ENCODE data around the gene NINJ1.

DNA sequence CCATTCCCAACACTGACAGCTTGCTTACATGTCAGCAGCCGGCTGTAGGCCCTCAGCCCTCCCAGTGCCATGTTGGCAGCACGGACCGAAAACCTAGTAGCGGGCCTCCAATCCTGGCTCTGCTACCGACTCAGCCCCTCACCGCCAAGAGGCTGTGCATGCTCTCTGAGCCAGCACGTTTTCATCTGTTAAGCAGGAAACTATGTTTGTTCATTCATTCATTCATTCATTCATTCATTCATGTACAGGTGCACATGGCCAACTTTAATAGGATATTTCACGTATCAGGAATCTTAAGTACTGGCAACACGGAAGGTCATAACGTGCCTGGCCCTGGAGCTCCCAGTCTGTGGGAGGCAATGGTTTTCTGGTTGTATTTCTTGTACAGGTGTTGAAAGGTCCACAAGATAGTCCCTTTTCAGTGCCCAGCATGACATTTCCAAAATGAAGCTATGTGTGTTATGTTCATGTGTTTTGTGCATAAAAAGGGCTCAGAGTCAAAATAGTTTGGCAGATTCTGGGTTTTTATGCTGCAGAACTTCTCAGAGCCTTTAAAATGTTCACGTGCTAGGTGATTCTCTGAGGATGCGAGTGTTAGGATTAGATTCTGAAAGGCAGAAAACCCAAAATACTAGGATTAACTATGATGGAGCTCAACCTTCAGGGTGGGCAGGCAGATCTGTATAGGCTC, 57.8 kb downstream of the NINJ1 start:
- TF ChIP-seq POLR2A (IDR thresholded peaks at IDR 0.05) (no peak), POLR2AphosphoS5 (IDR thresholded peaks at IDR 0.05) (no peak)
- TF ChIP-seq, protein P1, sequence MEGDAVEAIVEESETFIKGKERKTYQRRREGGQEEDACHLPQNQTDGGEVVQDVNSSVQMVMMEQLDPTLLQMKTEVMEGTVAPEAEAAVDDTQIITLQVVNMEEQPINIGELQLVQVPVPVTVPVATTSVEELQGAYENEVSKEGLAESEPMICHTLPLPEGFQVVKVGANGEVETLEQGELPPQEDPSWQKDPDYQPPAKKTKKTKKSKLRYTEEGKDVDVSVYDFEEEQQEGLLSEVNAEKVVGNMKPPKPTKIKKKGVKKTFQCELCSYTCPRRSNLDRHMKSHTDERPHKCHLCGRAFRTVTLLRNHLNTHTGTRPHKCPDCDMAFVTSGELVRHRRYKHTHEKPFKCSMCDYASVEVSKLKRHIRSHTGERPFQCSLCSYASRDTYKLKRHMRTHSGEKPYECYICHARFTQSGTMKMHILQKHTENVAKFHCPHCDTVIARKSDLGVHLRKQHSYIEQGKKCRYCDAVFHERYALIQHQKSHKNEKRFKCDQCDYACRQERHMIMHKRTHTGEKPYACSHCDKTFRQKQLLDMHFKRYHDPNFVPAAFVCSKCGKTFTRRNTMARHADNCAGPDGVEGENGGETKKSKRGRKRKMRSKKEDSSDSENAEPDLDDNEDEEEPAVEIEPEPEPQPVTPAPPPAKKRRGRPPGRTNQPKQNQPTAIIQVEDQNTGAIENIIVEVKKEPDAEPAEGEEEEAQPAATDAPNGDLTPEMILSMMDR (IDR thresholded peaks at IDR 0.05) = no peak
